Right lobe of liver (tissue), 6 donors: ENCODE measurements around the gene WIZ. TPM values are rescaled to one million over a fixed set of nuclear protein-coding genes. Genes with fewer than 3 reads are reported as not detected.

ENCODE experiments used
- ATAC-seq, 4 donors: fragments of 200-7000 bp; cut with Tn5 transposase; one replicate each; pipeline ENCODE4 v1.9.1; 2020; ENCODE audit warnings: mild to moderate bottlenecking in 4 of 4, moderate library complexity in 4 of 4
- DNase-seq, 3 donors: peaks; one replicate each; pipeline ENCODE4 v3.0.0-alpha.2; 2020
- H3K27ac ChIP-seq, 3 donors: fragments of 200-600 bp; one replicate each; pipeline ENCODE4 v1.8.0; 2022
- H3K27me3 ChIP-seq, 2 donors: fragments of 200-600 bp; one replicate each; pipeline ENCODE4 v1.8.0; 2022
- H3K36me3 ChIP-seq, 4 donors: fragments of 200-600 bp; sonication (generic) in 1 of 4; one replicate each; pipeline versions ENCODE4 v1.5.1 to v1.8.0; 2017 to 2022; ENCODE audit warnings: control low read depth in 1 of 4
- H3K4me1 ChIP-seq, 4 donors: fragments of 200-600 bp; sonication (generic) in 1 of 4; one replicate each; pipeline versions ENCODE4 v1.5.1 to v1.8.0; 2017 to 2022; ENCODE audit warnings: control low read depth in 1 of 4
- H3K4me3 ChIP-seq, 3 donors: fragments of 200-600 bp; one replicate each; pipeline ENCODE4 v1.8.0; 2022
- H3K9me3 ChIP-seq, 4 donors: fragments of 200-600 bp; sonication (generic) in 1 of 4; one replicate each; pipeline versions ENCODE4 v1.5.1 to v1.8.0; 2017 to 2022; ENCODE audit warnings: control low read depth in 1 of 4
- POLR2A ChIP-seq: fragments of 450-650 bp; IDR thresholded peaks from one replicate; pipeline ENCODE4 v1.6.1; 2017; ENCODE audit warnings: antibody characterized with exemption, mild to moderate bottlenecking
- WGBS: methylation state at CpG from one replicate; pipeline ENCODE4 v1.1.6; 2018; ENCODE audit warnings: low coverage, low lambda C conversion rate; ENCODE audit not compliant: insufficient coverage; ENCODE audit errors: missing lambda C conversion rate; 5-methylcytosine and 5-hydroxymethylcytosine counted together
- intact Hi-C, 2 donors: fragments of 100-400 bp; cut with DNase I; formaldehyde crosslinking; loops; one replicate each; pipeline versions ENCODE4 v1.11.2 to v1.14.1; 2022
- microRNA counts: library from miRNA; unstranded; fragments of <30 nt; microRNA quantifications from one replicate; lab custom pipeline; 2016
- microRNA-seq, 2 donors: library from miRNA; unstranded; fragments of <30 nt; microRNA quantifications; one replicate each; pipeline ENCODE4, GENCODE V29; 2019 to 2020
- small RNA-seq, 2 experiments: library from RNA; depleted of rRNA; stranded (forward); fragments of <200 nt; gene quantifications; one replicate each; pipeline ENCODE3, GENCODE V24; 2016
- total RNA-seq, 6 experiments: library from RNA; depleted of rRNA in 2 of 6; stranded (reverse); fragments of >200 nt in 2 of 6; fragmentation: NEBNext Ultra II Directional in 3 of 6; extraction: Animal tissue kit (Norgen Biotek cat#: 25700) in 3 of 6; gene quantifications; one replicate each; pipeline versions ENCODE4 v1.1.0 to v1.2.4, GENCODE V29; 2016 to 2023
- TF ChIP-seq, protein P1 (sequence below), 4 donors: fragments of 200-600 bp in 3 of 4; fragments of 450-650 bp in 1 of 4; IDR thresholded peaks; one replicate each; pipeline versions ENCODE4 v1.5.1 to v1.8.0; 2016 to 2022; ENCODE audit warnings: antibody characterized with exemption in 4 of 4, mild to moderate bottlenecking in 2 of 4
- donor health status: DM: no; HTN: yes; CAD: no.
- donor health status: DM: no; HTN: no; CAD: no.
- donor health status: DM: no; HTN: no; CAD: no.
- donor health status: DM: no; HTN: yes; CAD: no.
- donor health status: DM: no; HTN: yes; CAD: no.

Gene WIZ
- total RNA-seq, 6 experiments from 2014 or later = 12.5 to 24.4 (median 14.6) TPM

DNA sequence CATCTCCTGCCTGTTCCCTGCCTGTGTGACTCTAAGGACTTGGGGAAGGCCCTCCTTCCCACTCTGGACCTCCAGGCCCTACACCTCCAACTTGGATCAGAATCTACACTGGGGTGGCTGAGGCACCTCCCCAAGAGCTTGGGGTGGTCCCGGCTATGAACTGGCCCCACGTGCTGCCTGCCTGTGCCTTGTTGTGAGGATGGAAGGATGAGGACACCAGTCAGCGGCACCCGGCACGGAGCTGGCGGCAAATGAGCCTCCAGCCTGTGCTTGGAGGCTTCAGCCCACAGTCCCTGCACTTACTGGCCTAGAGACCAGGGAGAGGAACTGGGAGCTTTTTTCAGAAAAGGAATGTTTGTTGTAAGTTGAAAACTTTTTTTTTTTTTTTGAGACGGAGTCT is 78.6 kb downstream of the WIZ start:
- Histone ChIP-seq H3K36me3 (peaks cover 12 to 61% (median 28%) of the 10 kb centered on the region in 4 donors), H3K4me3 (no peak overlapping the region), H3K9me3 (no peaks in the 10 kb centered on the region), H3K27ac (no peak overlapping the region), H3K4me1 (peaks cover 0 to 36% (median 12%) of the 10 kb centered on the region in 4 donors), H3K27me3 (no peaks in the 10 kb centered on the region)
- WGBS = 100% methylated on average over 1 of the region's 7 CpGs
- DNase-seq (no peak), ATAC-seq (no peak)
- TF ChIP-seq POLR2A = no peak
- TF ChIP-seq, protein P1, sequence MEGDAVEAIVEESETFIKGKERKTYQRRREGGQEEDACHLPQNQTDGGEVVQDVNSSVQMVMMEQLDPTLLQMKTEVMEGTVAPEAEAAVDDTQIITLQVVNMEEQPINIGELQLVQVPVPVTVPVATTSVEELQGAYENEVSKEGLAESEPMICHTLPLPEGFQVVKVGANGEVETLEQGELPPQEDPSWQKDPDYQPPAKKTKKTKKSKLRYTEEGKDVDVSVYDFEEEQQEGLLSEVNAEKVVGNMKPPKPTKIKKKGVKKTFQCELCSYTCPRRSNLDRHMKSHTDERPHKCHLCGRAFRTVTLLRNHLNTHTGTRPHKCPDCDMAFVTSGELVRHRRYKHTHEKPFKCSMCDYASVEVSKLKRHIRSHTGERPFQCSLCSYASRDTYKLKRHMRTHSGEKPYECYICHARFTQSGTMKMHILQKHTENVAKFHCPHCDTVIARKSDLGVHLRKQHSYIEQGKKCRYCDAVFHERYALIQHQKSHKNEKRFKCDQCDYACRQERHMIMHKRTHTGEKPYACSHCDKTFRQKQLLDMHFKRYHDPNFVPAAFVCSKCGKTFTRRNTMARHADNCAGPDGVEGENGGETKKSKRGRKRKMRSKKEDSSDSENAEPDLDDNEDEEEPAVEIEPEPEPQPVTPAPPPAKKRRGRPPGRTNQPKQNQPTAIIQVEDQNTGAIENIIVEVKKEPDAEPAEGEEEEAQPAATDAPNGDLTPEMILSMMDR (IDR thresholded peaks at IDR 0.05) = no peak
- intact Hi-C loops = loop anchor here in 1 of 2 donors (10.0 kb wide), 1 partner anchor 106 kb away; no protein-coding TSS in a partner anchor

MicroRNAs encoded within 50 kb of the gene (microRNA counts, 767-probe panel; counts per million panel counts)
- 237 counts per million for microRNA hsa-miR-1470 (lab: Ali Mortazavi, UCI)

Small RNA genes within 50 kb of the gene (microRNA-seq; reads per million reads assigned to microRNA genes)
- gene MIR1470 = 0 reads per million in 2 donors

Small RNA genes within 50 kb of the gene (small RNA-seq; reads per million reads assigned to genes)
- 0 reads per million in 2 experiments for gene MIR1470

Other genes with a start within 250 kb of the WIZ start
- 1 to 10 TPM; 1.7 to 6.7 (median 2.4) TPM for gene NOTCH3, start 249.0 kb downstream of the WIZ start, total RNA-seq
- gene EPHX3, start 217.5 kb downstream of the WIZ start, total RNA-seq = under 1 TPM in 3 of 6 experiments, not detected in 3; 0.20 to 0.25 (median 0.22) TPM
- gene BRD4, start 117.4 kb downstream of the WIZ start, total RNA-seq = 10 to 100 TPM; 20.0 to 52.6 (median 40.6) TPM
- gene AKAP8, start 70.2 kb downstream of the WIZ start, total RNA-seq = 10 to 100 TPM in 5 of 6 experiments, 1 to 10 TPM in 1; 10.0 to 20.2 (median 13.3) TPM
- 10 to 100 TPM; 27.4 to 69.4 (median 49.6) TPM for gene AKAP8L, start 31.0 kb downstream of the WIZ start, total RNA-seq
- gene RASAL3, start 14.6 kb upstream of the WIZ start, total RNA-seq = 1 to 10 TPM in 4 of 6 experiments, under 1 TPM in 2; 0.75 to 1.9 (median 1.1) TPM
- gene PGLYRP2, start 29.5 kb upstream of the WIZ start, total RNA-seq = 100 to 1,000 TPM in 2 of 6 experiments, 10 to 100 TPM in 4; 45.1 to 135 (median 59.2) TPM
- gene CYP4F22, start 58.6 kb upstream of the WIZ start, total RNA-seq = 1 to 10 TPM in 5 of 6 experiments, under 1 TPM in 1; 0.95 to 6.0 (median 4.5) TPM
- gene CYP4F8, start 165.3 kb upstream of the WIZ start, total RNA-seq = not detected
- gene CYP4F3, start 190.9 kb upstream of the WIZ start, total RNA-seq = 100 to 1,000 TPM; 186 to 573 (median 245) TPM
- gene CYP4F12, start 223.1 kb upstream of the WIZ start, total RNA-seq = 10 to 100 TPM; 21.9 to 95.5 (median 45.3) TPM